Activated naive CD8-positive, alpha-beta T cell (primary cell): Measurements from ENCODE around the gene MYZAP.

ENCODE experiments used
- H3K27ac Mint-ChIP-seq: one replicate; pipeline ENCODE4 v1.8.0; 2021; ENCODE audit warnings: mixed read lengths
- H3K27me3 Mint-ChIP-seq: one replicate; pipeline ENCODE4 v1.8.0; 2021; ENCODE audit warnings: mixed read lengths
- H3K36me3 Mint-ChIP-seq: one replicate; pipeline ENCODE4 v1.8.0; 2021; ENCODE audit warnings: mixed read lengths
- H3K4me1 Mint-ChIP-seq: one replicate; pipeline ENCODE4 v1.8.0; 2021; ENCODE audit warnings: low read depth, mixed read lengths
- H3K4me3 Mint-ChIP-seq: one replicate; pipeline ENCODE4 v1.8.0; 2021; ENCODE audit warnings: mild to moderate bottlenecking, mixed read lengths
- H3K9me3 Mint-ChIP-seq: one replicate; pipeline ENCODE4 v1.8.0; 2021; ENCODE audit warnings: low read depth, mixed read lengths

Gene MYZAP

GRCh38 chr15:57646087-57646486, 54.4 kb downstream of the MYZAP start:
- Mint-ChIP-seq H3K36me3 (no peaks in the 10 kb centered on the region), H3K27me3 (peaks cover 2% of the 10 kb centered on the region), H3K4me1 (peaks cover 2% of the 10 kb centered on the region)

GRCh38 chr15:57647071-57647790, 55.5 kb downstream of the MYZAP start:
- no peaks in the 10 kb centered on the region for H3K36me3 Mint-ChIP-seq
- H3K4me1 Mint-ChIP-seq, result no peaks in the 10 kb centered on the region
- no peak overlapping the region for H3K27ac Mint-ChIP-seq
- H3K4me3 Mint-ChIP-seq, result no peak overlapping the region
- peaks cover 2% of the 10 kb centered on the region for H3K27me3 Mint-ChIP-seq
- H3K9me3 Mint-ChIP-seq, result no peaks in the 10 kb centered on the region

More at GRCh38 chr15:57646087-57646486, 54.4 kb downstream of the MYZAP start:
- Mint-ChIP-seq H3K27ac (no peak overlapping the region), H3K9me3 (no peaks in the 10 kb centered on the region), H3K4me3 (no peak overlapping the region)

- H3K36me3 Mint-ChIP-seq, result no peaks in the 10 kb centered on the region
- no peak overlapping the region for H3K4me3 Mint-ChIP-seq
- H3K27ac Mint-ChIP-seq, result no peak overlapping the region
- no peaks in the 10 kb centered on the region for H3K9me3 Mint-ChIP-seq
- H3K4me1 Mint-ChIP-seq, result no peaks in the 10 kb centered on the region
- peaks cover 2% of the 10 kb centered on the region for H3K27me3 Mint-ChIP-seq
These were observed 56.1 kb downstream of the MYZAP start for GRCh38 chr15:57647791-57648130.

- H3K36me3 Mint-ChIP-seq, result no peaks in the 10 kb centered on the region
- no peaks in the 10 kb centered on the region for H3K4me1 Mint-ChIP-seq
- H3K27ac Mint-ChIP-seq, result no peak overlapping the region
- H3K27me3 Mint-ChIP-seq, result peaks cover 2% of the 10 kb centered on the region
- no peak overlapping the region for H3K4me3 Mint-ChIP-seq
- H3K9me3 Mint-ChIP-seq, result no peaks in the 10 kb centered on the region
These were observed 57.4 kb downstream of the MYZAP start for GRCh38 chr15:57649138-57649537.

- H3K27me3 Mint-ChIP-seq, result peaks cover 2% of the 10 kb centered on the region
- H3K27ac Mint-ChIP-seq, result no peak overlapping the region
- no peaks in the 10 kb centered on the region for H3K36me3 Mint-ChIP-seq
- no peak overlapping the region for H3K4me3 Mint-ChIP-seq
- no peaks in the 10 kb centered on the region for H3K9me3 Mint-ChIP-seq
- H3K4me1 Mint-ChIP-seq, result no peaks in the 10 kb centered on the region
These were observed 59.7 kb downstream of the MYZAP start for GRCh38 chr15:57651445-57651844.

GRCh38 chr15:57652481-57652880, 60.8 kb downstream of the MYZAP start:
- H3K4me3 Mint-ChIP-seq, result no peak overlapping the region
- no peak overlapping the region for H3K27ac Mint-ChIP-seq
- no peaks in the 10 kb centered on the region for H3K9me3 Mint-ChIP-seq
- H3K27me3 Mint-ChIP-seq, result peaks cover 2% of the 10 kb centered on the region
- no peaks in the 10 kb centered on the region for H3K4me1 Mint-ChIP-seq
- no peaks in the 10 kb centered on the region for H3K36me3 Mint-ChIP-seq

GRCh38 chr15:57654153-57654852, 62.6 kb downstream of the MYZAP start:
- Mint-ChIP-seq H3K4me1 (no peaks in the 10 kb centered on the region), H3K4me3 (no peak overlapping the region), H3K9me3 (no peaks in the 10 kb centered on the region), H3K27ac (no peak overlapping the region), H3K27me3 (peaks cover 2% of the 10 kb centered on the region), H3K36me3 (no peaks in the 10 kb centered on the region)

- H3K27me3 Mint-ChIP-seq, result peaks cover under 1% of the 10 kb centered on the region
- H3K9me3 Mint-ChIP-seq, result no peaks in the 10 kb centered on the region
- no peaks in the 10 kb centered on the region for H3K4me1 Mint-ChIP-seq
These were observed 63.3 kb downstream of the MYZAP start for GRCh38 chr15:57655053-57655452.

GRCh38 chr15:57655809-57656208, 64.1 kb downstream of the MYZAP start:
- no peaks in the 10 kb centered on the region for H3K9me3 Mint-ChIP-seq
- H3K27me3 Mint-ChIP-seq, result peaks cover 2% of the 10 kb centered on the region
- H3K4me3 Mint-ChIP-seq, result no peak overlapping the region
- no peaks in the 10 kb centered on the region for H3K4me1 Mint-ChIP-seq
- H3K36me3 Mint-ChIP-seq, result no peaks in the 10 kb centered on the region
- no peak overlapping the region for H3K27ac Mint-ChIP-seq

More at GRCh38 chr15:57655053-57655452, 63.3 kb downstream of the MYZAP start:
- H3K27ac Mint-ChIP-seq, result no peak overlapping the region
- no peak overlapping the region for H3K4me3 Mint-ChIP-seq
- H3K36me3 Mint-ChIP-seq, result no peaks in the 10 kb centered on the region

GRCh38 chr15:57656434-57656833, 64.7 kb downstream of the MYZAP start:
- Mint-ChIP-seq H3K4me3 (no peak overlapping the region), H3K36me3 (no peaks in the 10 kb centered on the region), H3K27ac (no peak overlapping the region), H3K9me3 (no peaks in the 10 kb centered on the region), H3K27me3 (peaks cover 2% of the 10 kb centered on the region), H3K4me1 (no peaks in the 10 kb centered on the region)

- Mint-ChIP-seq H3K9me3 (no peaks in the 10 kb centered on the region), H3K27me3 (peaks cover 2% of the 10 kb centered on the region), H3K27ac (no peak overlapping the region), H3K4me3 (no peak overlapping the region), H3K36me3 (no peaks in the 10 kb centered on the region), H3K4me1 (no peaks in the 10 kb centered on the region)
These were observed 65.9 kb downstream of the MYZAP start for GRCh38 chr15:57657619-57658018.

- no peaks in the 10 kb centered on the region for H3K36me3 Mint-ChIP-seq
- H3K4me1 Mint-ChIP-seq, result no peaks in the 10 kb centered on the region
- H3K9me3 Mint-ChIP-seq, result no peaks in the 10 kb centered on the region
- no peak overlapping the region for H3K4me3 Mint-ChIP-seq
- no peak overlapping the region for H3K27ac Mint-ChIP-seq
- H3K27me3 Mint-ChIP-seq, result peaks cover 2% of the 10 kb centered on the region
These were observed 70.5 kb downstream of the MYZAP start for GRCh38 chr15:57662091-57662744.

GRCh38 chr15:57662802-57663201, 71.1 kb downstream of the MYZAP start:
- Mint-ChIP-seq H3K4me3 (no peak overlapping the region), H3K4me1 (no peaks in the 10 kb centered on the region), H3K9me3 (no peaks in the 10 kb centered on the region), H3K36me3 (no peaks in the 10 kb centered on the region), H3K27me3 (peaks cover 2% of the 10 kb centered on the region), H3K27ac (no peak overlapping the region)

GRCh38 chr15:57663262-57663661, 71.6 kb downstream of the MYZAP start:
- Mint-ChIP-seq H3K9me3 (no peaks in the 10 kb centered on the region), H3K27me3 (peaks cover 2% of the 10 kb centered on the region), H3K4me1 (no peaks in the 10 kb centered on the region), H3K36me3 (no peaks in the 10 kb centered on the region), H3K27ac (no peak overlapping the region), H3K4me3 (no peak overlapping the region)

- no peak overlapping the region for H3K4me3 Mint-ChIP-seq
- H3K27ac Mint-ChIP-seq, result no peak overlapping the region
- no peaks in the 10 kb centered on the region for H3K9me3 Mint-ChIP-seq
- no peaks in the 10 kb centered on the region for H3K27me3 Mint-ChIP-seq
- no peaks in the 10 kb centered on the region for H3K36me3 Mint-ChIP-seq
- H3K4me1 Mint-ChIP-seq, result no peaks in the 10 kb centered on the region
These were observed 73.5 kb downstream of the MYZAP start for GRCh38 chr15:57665194-57665593.
